ENCODE results near the gene CD27. TPM values are rescaled to one million over a fixed set of nuclear protein-coding genes. Genes with fewer than 3 reads are reported as not detected.
A peak's percentile ranks its signal among the peaks of the same experiment; 100 is the strongest.
"Not testable (repeated sequence)": the region's sequence is repeated elsewhere in the genome, so short reads cannot be mapped to it uniquely, and the experiment has no call there.

The CD27 gene
- total RNA-seq, 1 donor from 2014 or later, result 1.2 TPM

- Histone ChIP-seq H3K27ac (no peak overlapping the region), H3K4me1 (peaks cover 25% of the 10 kb centered on the region), H3K4me3 (peak overlapping the region in 1 of 2 donors; percentile 90), H3K36me3 (peaks cover 0 to 26% of the 10 kb centered on the region in 2 donors), H3K27me3 (no peaks in the 10 kb centered on the region), H3K9me3 (no peaks in the 10 kb centered on the region)
- no peak for DNase-seq (ENCODE audit: extremely low spot score in 2 of 2)
- intact Hi-C loops (cut with DNase I), result loop anchor here (5.0 kb wide), 1 partner anchor 37 kb away; the partner anchor contains the start of gene GAPDH
- TF ChIP-seq POLR2A (IDR thresholded peaks at IDR 0.05) (no peak), CTCF (IDR thresholded peaks at IDR 0.05) (no peak)
These were observed 50.2 kb downstream of the CD27 start for GRCh38 chr12:6494968-6495367.

- peaks cover 0 to 20% of the 10 kb centered on the region in 2 donors for H3K36me3 ChIP-seq
- H3K4me3 ChIP-seq; intact Hi-C loops (cut with DNase I); H3K27me3 ChIP-seq; DNase-seq (ENCODE audit: extremely low spot score in 2 of 2); H3K27ac ChIP-seq; H3K9me3 ChIP-seq: not testable (repeated sequence)
- H3K4me1 ChIP-seq, result peaks cover 21% of the 10 kb centered on the region
These were observed 52.5 kb downstream of the CD27 start for GRCh38 chr12:6497291-6497690.

- H3K4me3 ChIP-seq, result no peak overlapping the region
- TF ChIP-seq POLR2AphosphoS5 (IDR thresholded peaks at IDR 0.05; ENCODE audit: insufficient read depth in 1 of 2, low read depth in 1 of 2) (no peak), POLR2A (IDR thresholded peaks at IDR 0.05) (no peak), CTCF (IDR thresholded peaks at IDR 0.05) (no peak)
- H3K4me1 ChIP-seq, result peaks cover 2% of the 10 kb centered on the region
- no peak for DNase-seq (ENCODE audit: extremely low spot score in 2 of 2)
- H3K27ac ChIP-seq, result no peak overlapping the region
- peaks cover 0 to 20% of the 10 kb centered on the region in 2 donors for H3K36me3 ChIP-seq
- intact Hi-C loops (cut with DNase I), result no loop called here
- H3K27me3 ChIP-seq, result no peaks in the 10 kb centered on the region
- no peaks in the 10 kb centered on the region for H3K9me3 ChIP-seq
These were observed 55.7 kb downstream of the CD27 start for GRCh38 chr12:6500466-6500865.

Other genes starting within 250 kb of the CD27 start
- gene CD9, start 244.6 kb upstream of the CD27 start, total RNA-seq, result 366 TPM
- 14.7 TPM for gene PLEKHG6, start 134.3 kb upstream of the CD27 start, total RNA-seq
- gene TNFRSF1A, start 102.9 kb upstream of the CD27 start, total RNA-seq, result 271 TPM
- 55.2 TPM for gene SCNN1A, start 69.4 kb upstream of the CD27 start, total RNA-seq
- gene LTBR, start 60.8 kb upstream of the CD27 start, total RNA-seq, result 146 TPM
- gene TAPBPL, start 7.1 kb downstream of the CD27 start, total RNA-seq, result 21.1 TPM
- gene VAMP1, start 25.7 kb downstream of the CD27 start, total RNA-seq, result 12.5 TPM
- gene MRPL51, start 48.3 kb downstream of the CD27 start, total RNA-seq, result 23.1 TPM
- 25.5 TPM for gene NCAPD2, start 49.1 kb downstream of the CD27 start, total RNA-seq
- 2,297 TPM for gene GAPDH, start 89.6 kb downstream of the CD27 start, total RNA-seq
- 21.1 TPM for gene IFFO1, start 111.1 kb downstream of the CD27 start, total RNA-seq
- gene NOP2, start 123.3 kb downstream of the CD27 start, total RNA-seq, result 43.0 TPM
- 152 TPM for gene CHD4, start 162.4 kb downstream of the CD27 start, total RNA-seq
- gene LPAR5, start 191.0 kb downstream of the CD27 start, total RNA-seq, result 7.4 TPM
- gene ACRBP, start 202.5 kb downstream of the CD27 start, total RNA-seq, result 0.74 TPM
- 45.7 TPM for gene ING4, start 218.2 kb downstream of the CD27 start, total RNA-seq
- 31.9 TPM for gene ZNF384, start 244.4 kb downstream of the CD27 start, total RNA-seq